Gastroesophageal sphincter (tissue), 4 donors: ENCODE measurements around the gene AKAP5. TPM values are rescaled to one million over a fixed set of nuclear protein-coding genes. Genes with fewer than 3 reads are reported as not detected.

Experiments used
- ATAC-seq: fragments of 150-250 bp; one replicate; pipeline ENCODE4 v1.9.1; 2016; ENCODE audit warnings: mild to moderate bottlenecking, moderate library complexity
- H3K27ac ChIP-seq, 4 donors: fragments of 200-600 bp; sonication (generic) in 3 of 4; 1 replicate in 3 of 4; 2 replicates in 1 of 4; pipeline ENCODE4 v1.5.1; 2016 to 2019
- H3K27me3 ChIP-seq: fragments of 200-600 bp; sonication (generic); one replicate; pipeline ENCODE4 v1.5.1; 2019
- H3K36me3 ChIP-seq, 2 donors: fragments of 200-600 bp; sonication (generic); one replicate each; pipeline ENCODE4 v1.5.1; 2019; ENCODE audit warnings: control low read depth in 1 of 2
- H3K4me1 ChIP-seq, 3 donors: fragments of 200-600 bp; sonication (generic); 1 replicate in 2 of 3; 2 replicates in 1 of 3; pipeline ENCODE4 v1.5.1; 2016 to 2019; ENCODE audit warnings: control low read depth in 2 of 3
- H3K4me3 ChIP-seq, 2 donors: fragments of 200-600 bp; sonication (generic); one replicate each; pipeline ENCODE4 v1.5.1; 2019; ENCODE audit warnings: mild to moderate bottlenecking in 1 of 2, moderate library complexity in 1 of 2
- H3K9me3 ChIP-seq, 3 donors: fragments of 200-600 bp; sonication (generic); one replicate each; pipeline ENCODE4 v1.5.1; 2017 to 2019; ENCODE audit warnings: control low read depth in 2 of 3
- EP300 ChIP-seq: sonication (generic); formaldehyde crosslinking; IDR thresholded peaks from one replicate; pipeline ENCODE4 v1.6.1; 2017; ENCODE audit warnings: antibody characterized with exemption, mild to moderate bottlenecking
- POLR2A ChIP-seq, 2 donors: fragments of 450-650 bp; IDR thresholded peaks; one replicate each; pipeline ENCODE4 v1.6.1; 2017; ENCODE audit warnings: antibody characterized with exemption in 2 of 2, mild to moderate bottlenecking in 2 of 2, moderate library complexity in 1 of 2
- POLR2AphosphoS5 ChIP-seq: sonication (generic); formaldehyde crosslinking; IDR thresholded peaks from one replicate; pipeline ENCODE4 v1.6.1; 2017; ENCODE audit warnings: antibody characterized with exemption
- WGBS, 2 donors: methylation state at CpG; one replicate each; pipeline ENCODE4 v1.1.5; 2018; ENCODE audit warnings: low coverage in 1 of 2; 5-methylcytosine and 5-hydroxymethylcytosine counted together
- total RNA-seq, 4 donors: library from RNA; depleted of rRNA; stranded (reverse); fragments of >200 nt; gene quantifications; one replicate each; pipeline ENCODE4 v1.1.0, GENCODE V29; 2016
- TF ChIP-seq, protein P1 (sequence below), 4 experiments: fragments of 200-600 bp in 2 of 4; fragments of 450-650 bp in 2 of 4; sonication (generic) in 1 of 4; IDR thresholded peaks; one replicate each; pipeline ENCODE4 v1.5.1; 2017 to 2019; ENCODE audit warnings: antibody characterized with exemption in 4 of 4, mild to moderate bottlenecking in 2 of 4, moderate library complexity in 2 of 4

The AKAP5 gene
- total RNA-seq, 4 donors from 2014 or later: 1.9 to 2.6 (median 2.2) TPM

DNA sequence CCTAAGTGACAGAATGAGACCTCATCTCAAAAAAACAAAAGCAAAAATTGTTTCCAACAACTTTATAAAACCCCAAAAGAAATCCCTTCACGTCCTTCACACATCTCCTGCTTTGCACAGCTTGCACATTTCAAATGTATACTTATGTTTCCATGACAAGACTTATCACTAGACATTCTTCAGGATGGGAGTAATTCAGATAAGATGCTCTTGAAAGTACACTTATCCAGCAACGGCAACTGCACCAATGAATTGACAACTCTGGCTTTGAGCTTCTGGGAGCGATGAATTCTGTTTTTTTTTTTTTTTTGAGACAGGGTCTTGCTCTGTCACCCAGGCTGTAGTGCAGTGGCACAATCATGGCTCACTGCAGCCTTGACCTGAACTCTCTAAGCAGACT is 30.8 kb upstream of the AKAP5 start:
- WGBS, 2 donors: 66 to 75% methylated on average over 1 to 3 of the region's 3 CpGs
- no peak overlapping the region for H3K27ac ChIP-seq
- H3K4me3 ChIP-seq: no peak overlapping the region
- TF ChIP-seq POLR2A (IDR thresholded peaks at IDR 0.05) (no peak), EP300 (no peak), POLR2AphosphoS5 (no peak)
- H3K27me3 ChIP-seq: no peaks in the 10 kb centered on the region
- no peak for ATAC-seq
- no peaks in the 10 kb centered on the region for H3K9me3 ChIP-seq
- peaks cover 0 to 98% of the 10 kb centered on the region in 2 donors for H3K36me3 ChIP-seq
- H3K4me1 ChIP-seq: no peaks in the 10 kb centered on the region

DNA sequence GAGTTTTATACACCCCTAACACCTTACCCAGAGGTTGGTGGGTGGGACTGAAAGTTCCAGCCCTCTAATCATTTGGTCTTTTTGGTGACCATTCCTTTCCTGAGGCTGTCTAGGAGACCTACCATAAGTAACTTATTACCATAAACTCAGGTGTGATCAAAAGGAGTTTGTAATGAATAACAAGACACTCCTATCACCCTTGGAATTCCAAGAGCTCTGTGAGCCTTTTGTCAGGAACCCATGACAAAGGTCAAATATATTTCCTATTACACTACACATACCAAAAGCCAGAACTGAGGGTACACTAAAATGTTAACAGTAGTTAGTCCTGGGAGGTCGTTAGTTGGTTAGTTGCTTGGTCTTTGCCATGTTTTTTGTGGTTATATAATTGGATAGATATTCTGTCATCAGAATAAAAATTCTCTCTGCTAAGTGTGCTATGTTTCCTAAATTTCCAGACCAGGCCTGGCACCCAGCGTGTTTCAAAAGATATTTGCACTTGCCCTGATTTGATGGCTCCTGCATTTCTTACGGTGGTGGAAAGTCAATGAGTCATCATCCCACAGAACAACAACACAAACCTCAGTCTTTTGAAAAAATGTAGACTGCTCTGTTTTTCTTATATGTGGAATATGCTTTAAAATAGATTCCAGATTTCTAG is 27.0 kb upstream of the AKAP5 start:
- TF ChIP-seq EP300 (no peak), POLR2A (IDR thresholded peaks at IDR 0.05) (no peak), POLR2AphosphoS5 (no peak)
- TF ChIP-seq, protein P1, sequence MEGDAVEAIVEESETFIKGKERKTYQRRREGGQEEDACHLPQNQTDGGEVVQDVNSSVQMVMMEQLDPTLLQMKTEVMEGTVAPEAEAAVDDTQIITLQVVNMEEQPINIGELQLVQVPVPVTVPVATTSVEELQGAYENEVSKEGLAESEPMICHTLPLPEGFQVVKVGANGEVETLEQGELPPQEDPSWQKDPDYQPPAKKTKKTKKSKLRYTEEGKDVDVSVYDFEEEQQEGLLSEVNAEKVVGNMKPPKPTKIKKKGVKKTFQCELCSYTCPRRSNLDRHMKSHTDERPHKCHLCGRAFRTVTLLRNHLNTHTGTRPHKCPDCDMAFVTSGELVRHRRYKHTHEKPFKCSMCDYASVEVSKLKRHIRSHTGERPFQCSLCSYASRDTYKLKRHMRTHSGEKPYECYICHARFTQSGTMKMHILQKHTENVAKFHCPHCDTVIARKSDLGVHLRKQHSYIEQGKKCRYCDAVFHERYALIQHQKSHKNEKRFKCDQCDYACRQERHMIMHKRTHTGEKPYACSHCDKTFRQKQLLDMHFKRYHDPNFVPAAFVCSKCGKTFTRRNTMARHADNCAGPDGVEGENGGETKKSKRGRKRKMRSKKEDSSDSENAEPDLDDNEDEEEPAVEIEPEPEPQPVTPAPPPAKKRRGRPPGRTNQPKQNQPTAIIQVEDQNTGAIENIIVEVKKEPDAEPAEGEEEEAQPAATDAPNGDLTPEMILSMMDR (IDR thresholded peaks at IDR 0.05): no peak
- Histone ChIP-seq H3K36me3 (peaks cover 0 to 99% of the 10 kb centered on the region in 2 donors), H3K9me3 (no peaks in the 10 kb centered on the region), H3K4me1 (no peaks in the 10 kb centered on the region), H3K27ac (peak overlapping the region in 1 of 4 donors; percentile 2), H3K27me3 (no peaks in the 10 kb centered on the region), H3K4me3 (no peak overlapping the region)
- 42 to 52% methylated on average over 2 to 3 of the region's 3 CpGs for WGBS, 2 donors
- no peak for ATAC-seq

DNA sequence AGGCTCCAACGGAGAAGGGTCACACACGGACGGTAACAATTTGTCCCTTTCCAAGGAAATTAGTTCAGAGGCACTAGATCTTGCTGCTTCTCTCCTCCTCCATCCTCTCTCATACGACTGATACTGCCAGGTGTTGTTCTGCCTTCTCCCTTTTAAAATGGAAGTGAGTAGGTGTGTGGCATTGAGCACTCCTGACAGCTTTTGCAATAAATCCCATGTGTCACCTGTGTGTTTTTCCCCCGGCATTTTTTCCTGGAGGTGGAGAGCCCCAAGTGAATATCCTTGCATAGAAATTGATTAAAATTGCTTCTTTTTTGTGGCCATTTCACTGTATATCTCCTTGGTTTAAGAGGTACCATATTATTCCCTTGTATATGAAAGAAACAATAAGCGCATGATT is 26.2 kb upstream of the AKAP5 start:
- no peak for ATAC-seq
- H3K9me3 ChIP-seq: no peaks in the 10 kb centered on the region
- no peak overlapping the region for H3K4me3 ChIP-seq
- peak overlapping the region in 1 of 4 donors; percentile 2 for H3K27ac ChIP-seq
- no peaks in the 10 kb centered on the region for H3K27me3 ChIP-seq
- peaks cover 0 to 97% of the 10 kb centered on the region in 2 donors for H3K36me3 ChIP-seq
- WGBS, 2 donors: 89 to 98% methylated on average over 5 to 6 of the region's 6 CpGs
- no peaks in the 10 kb centered on the region for H3K4me1 ChIP-seq
- TF ChIP-seq EP300 (no peak), POLR2A (IDR thresholded peaks at IDR 0.05) (no peak), POLR2AphosphoS5 (no peak)
- TF ChIP-seq, protein P1 (IDR thresholded peaks at IDR 0.05): no peak

DNA sequence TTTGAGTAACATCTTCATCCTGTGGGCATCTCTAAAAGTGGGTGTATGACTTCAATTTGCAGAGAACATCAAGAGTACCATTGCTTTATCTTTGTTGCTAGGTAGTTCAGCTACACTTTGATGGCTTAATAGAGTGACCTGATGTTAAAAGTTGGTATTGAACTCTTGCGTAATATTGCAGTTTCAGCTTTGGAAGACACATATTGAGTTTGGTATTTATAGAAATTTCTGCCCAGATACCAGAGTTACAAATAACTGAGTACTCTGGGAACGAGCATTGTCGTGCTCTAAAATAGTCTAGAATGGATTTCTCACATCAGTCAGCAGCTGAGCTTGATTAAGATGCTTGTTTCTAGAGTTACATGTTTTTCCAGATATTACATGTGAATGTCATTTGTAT is 24.8 kb upstream of the AKAP5 start:
- 96 to 97% methylated on average over 3 of the region's 3 CpGs for WGBS, 2 donors

DNA sequence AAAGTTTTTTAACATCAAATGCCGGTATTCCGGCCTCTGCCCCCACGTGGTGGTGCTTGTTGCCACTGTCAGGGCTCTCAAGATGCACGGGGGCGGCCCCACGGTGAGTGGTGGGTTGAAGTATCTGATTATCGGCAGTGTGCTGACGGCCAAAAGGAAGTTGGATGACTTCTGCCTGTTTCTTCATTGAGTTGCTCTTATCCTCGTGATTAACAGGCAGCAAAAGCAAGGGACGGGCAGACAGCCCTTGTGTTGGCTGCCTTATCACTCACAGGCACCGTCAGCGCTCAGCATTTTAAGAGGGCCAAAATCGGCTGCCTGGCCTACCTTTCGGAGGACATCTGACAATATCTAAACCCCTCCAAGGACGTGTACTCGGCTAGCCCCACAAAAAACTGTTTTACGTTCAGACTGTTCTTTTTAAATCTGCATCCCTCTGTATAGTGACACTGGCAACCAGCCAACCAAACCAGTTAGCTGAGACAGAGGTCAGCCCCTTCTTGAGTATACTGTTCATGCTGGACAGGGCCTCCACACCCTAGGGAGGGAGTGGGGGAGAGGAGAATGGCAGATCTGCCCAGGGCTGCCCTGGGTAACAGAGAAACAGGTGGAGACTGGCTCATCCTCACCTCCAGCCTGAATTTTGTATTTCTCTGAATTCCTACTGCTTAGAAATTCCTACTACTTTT is 22.9 kb upstream of the AKAP5 start:
- WGBS, 2 donors: 76 to 83% methylated on average over 7 to 11 of the region's 17 CpGs
- peaks cover 0 to 64% of the 10 kb centered on the region in 2 donors for H3K36me3 ChIP-seq

More for the DNA sequence above, 24.8 kb upstream of the AKAP5 start:
- Histone ChIP-seq H3K9me3 (no peaks in the 10 kb centered on the region), H3K27me3 (no peaks in the 10 kb centered on the region), H3K27ac (no peak overlapping the region), H3K36me3 (peaks cover 0 to 83% of the 10 kb centered on the region in 2 donors), H3K4me3 (no peak overlapping the region), H3K4me1 (peaks cover 0 to 12% (median 3%) of the 10 kb centered on the region in 3 donors)
- no peak for ATAC-seq
- no peak for TF ChIP-seq POLR2A (IDR thresholded peaks at IDR 0.05)
- no peak for TF ChIP-seq EP300
- no peak for TF ChIP-seq POLR2AphosphoS5
- TF ChIP-seq, protein P1 (IDR thresholded peaks at IDR 0.05): no peak

More for the DNA sequence above, 22.9 kb upstream of the AKAP5 start:
- Histone ChIP-seq H3K9me3 (no peaks in the 10 kb centered on the region), H3K27me3 (no peaks in the 10 kb centered on the region), H3K27ac (no peak overlapping the region), H3K4me1 (peaks cover 3 to 25% (median 3%) of the 10 kb centered on the region in 3 donors), H3K4me3 (no peak overlapping the region)
- ATAC-seq: no peak
- TF ChIP-seq POLR2AphosphoS5 (no peak), POLR2A (IDR thresholded peaks at IDR 0.05) (no peak)
- TF ChIP-seq, protein P1 (IDR thresholded peaks at IDR 0.05): no peak
